ENCODE data around the gene ZNF177. TPM values are rescaled to one million over a fixed set of nuclear protein-coding genes. Genes with fewer than 3 reads are reported as not detected.
"Not testable (repeated sequence)": the region's sequence is repeated elsewhere in the genome, so short reads cannot be mapped to it uniquely, and the experiment has no call there.

Gene ZNF177
- total RNA-seq: 1 to 10 TPM; 1.1 to 1.5 TPM

GRCh38 chr19:9362905-9363304, at the start of gene ZNF177:
Gene ZNF177 (plus strand): TSS chr19:9363013. CDS start chr19:9378312, 15,299 bp downstream.
- peaks cover 21% of the 10 kb centered on the region for H3K36me3 ChIP-seq
- DNase-seq (ENCODE audit: low spot score): no peak
- H3K9me3 ChIP-seq: peaks cover 12 to 98% of the 10 kb centered on the region in 2 donors
- H3K4me3 ChIP-seq: no peak within 1 kb of the TSS
- no peaks in the 10 kb centered on the region for H3K4me1 ChIP-seq
- H3K27ac ChIP-seq: no peak within 1 kb of the TSS
- TF ChIP-seq CTCF (IDR thresholded peaks at IDR 0.05): no peak
- no peaks in the 10 kb centered on the region for H3K27me3 ChIP-seq

- Histone ChIP-seq H3K36me3 (no peaks in the 10 kb centered on the region), H3K4me1 (peaks cover 0 to 2% of the 10 kb centered on the region in 2 donors), H3K27ac (no peak overlapping the region), H3K4me3 (no peak overlapping the region), H3K9me3 (no peaks in the 10 kb centered on the region), H3K27me3 (no peaks in the 10 kb centered on the region)
- no peak for DNase-seq (ENCODE audit: low spot score)
- TF ChIP-seq CTCF (IDR thresholded peaks at IDR 0.05): no peak
Measured at GRCh38 chr19:9313756-9314155, 49.1 kb upstream of the ZNF177 start.

GRCh38 chr19:9321338-9321737, 41.5 kb upstream of the ZNF177 start:
- DNase-seq (ENCODE audit: low spot score): no peak
- TF ChIP-seq CTCF (IDR thresholded peaks at IDR 0.05): no peak

GRCh38 chr19:9321756-9322155, 41.1 kb upstream of the ZNF177 start:
- Histone ChIP-seq H3K4me1 (peaks cover 0 to 10% of the 10 kb centered on the region in 2 donors), H3K9me3 (peaks cover 0 to 15% of the 10 kb centered on the region in 2 donors)
- not testable (repeated sequence) for H3K27ac ChIP-seq; H3K27me3 ChIP-seq; H3K4me3 ChIP-seq; DNase-seq (ENCODE audit: low spot score); H3K36me3 ChIP-seq

More at GRCh38 chr19:9321338-9321737, 41.5 kb upstream of the ZNF177 start:
- H3K27ac ChIP-seq: no peak overlapping the region
- H3K36me3 ChIP-seq: no peaks in the 10 kb centered on the region
- no peak overlapping the region for H3K4me3 ChIP-seq
- no peaks in the 10 kb centered on the region for H3K27me3 ChIP-seq
- H3K4me1 ChIP-seq: peaks cover 0 to 10% of the 10 kb centered on the region in 2 donors
- H3K9me3 ChIP-seq: peaks cover 0 to 10% of the 10 kb centered on the region in 2 donors

GRCh38 chr19:9322201-9322600, 40.6 kb upstream of the ZNF177 start:
- peaks cover 0 to 10% of the 10 kb centered on the region in 2 donors for H3K4me1 ChIP-seq
- H3K27me3 ChIP-seq; DNase-seq (ENCODE audit: low spot score); H3K36me3 ChIP-seq; H3K27ac ChIP-seq; H3K4me3 ChIP-seq: not testable (repeated sequence)
- peaks cover under 1 to 19% of the 10 kb centered on the region in 2 donors for H3K9me3 ChIP-seq

GRCh38 chr19:9323557-9323918, 39.3 kb upstream of the ZNF177 start:
- peaks cover 7 to 32% of the 10 kb centered on the region in 2 donors for H3K9me3 ChIP-seq
- peak; percentile 77 for DNase-seq (ENCODE audit: low spot score)
- TF ChIP-seq CTCF (IDR thresholded peaks at IDR 0.05): no peak
- H3K27me3 ChIP-seq: no peaks in the 10 kb centered on the region
- H3K27ac ChIP-seq: peak overlapping the region; percentile 88 to 90
- peaks cover 0 to 10% of the 10 kb centered on the region in 2 donors for H3K4me1 ChIP-seq
- peaks cover 5% of the 10 kb centered on the region for H3K36me3 ChIP-seq
- H3K4me3 ChIP-seq: peak overlapping the region; percentile 55 to 84

GRCh38 chr19:9323919-9324583, 38.8 kb upstream of the ZNF177 start, which contains the start of gene ZNF559:
Gene ZNF559 (plus strand): TSS chr19:9324179. CDS start chr19:9338550, 14,371 bp downstream.
- Histone ChIP-seq H3K4me1 (peaks cover 0 to 10% of the 10 kb centered on the region in 2 donors), H3K9me3 (peaks cover 7 to 38% of the 10 kb centered on the region in 2 donors), H3K4me3 (peak within 1 kb of the TSS; percentile 55 to 84), H3K27ac (peak within 1 kb of the TSS; percentile 88 to 90), H3K27me3 (no peaks in the 10 kb centered on the region), H3K36me3 (peaks cover 5% of the 10 kb centered on the region)
- peak in 1 of 2 donors; percentile 35 for TF ChIP-seq CTCF (IDR thresholded peaks at IDR 0.05)
- DNase-seq (ENCODE audit: low spot score): peak; percentile 95

All from right atrium auricular region (tissue), 2 donors.